Hematopoietic multipotent progenitor cell treated with erythropoietin and hydrocortisone succinate and interleukin-3 and kit ligand, for 8 days (in vitro differentiated cells): ENCODE measurements around the gene ARSJ.

ENCODE experiments used
- DNase-seq: peaks from one replicate; pipeline ENCODE4 v3.0.0-alpha.2; 2015

ARSJ gene

GRCh38 chr4:113982181-113982580, 2.7 kb upstream of the ARSJ start:
- DNase-seq, result no peak

GRCh38 chr4:113981591-113981990, 2.1 kb upstream of the ARSJ start:
- DNase-seq, result no peak

- no peak for DNase-seq
Measured at GRCh38 chr4:113979905-113980615, 613 bp upstream of the ARSJ start.

- no peak for DNase-seq
Measured at GRCh38 chr4:113978561-113979147, 793 bp downstream of the ARSJ start.

GRCh38 chr4:113978105-113978504, 1.3 kb downstream of the ARSJ start:
- DNase-seq, result no peak

- no peak for DNase-seq
Measured at GRCh38 chr4:113977526-113977855, 2.0 kb downstream of the ARSJ start.

- no peak for DNase-seq
Measured at GRCh38 chr4:113976741-113977525, 2.5 kb downstream of the ARSJ start.

- DNase-seq, result no peak
Measured at GRCh38 chr4:113975578-113975977, 3.9 kb downstream of the ARSJ start.

- DNase-seq, result no peak
Measured at GRCh38 chr4:113974467-113974866, 5.0 kb downstream of the ARSJ start.

GRCh38 chr4:113973345-113973744, 6.1 kb downstream of the ARSJ start:
- no peak for DNase-seq

GRCh38 chr4:113972781-113973180, 6.7 kb downstream of the ARSJ start:
- no peak for DNase-seq

GRCh38 chr4:113971706-113972360, 7.6 kb downstream of the ARSJ start:
- DNase-seq, result no peak

GRCh38 chr4:113969709-113970334, 9.6 kb downstream of the ARSJ start:
- no peak for DNase-seq

- no peak for DNase-seq
Measured at GRCh38 chr4:113968473-113968872, 11.0 kb downstream of the ARSJ start.

GRCh38 chr4:113967687-113968086, 11.8 kb downstream of the ARSJ start:
- no peak for DNase-seq

GRCh38 chr4:113962719-113963265, 16.7 kb downstream of the ARSJ start:
- no peak for DNase-seq

- DNase-seq, result no peak
Measured at GRCh38 chr4:113962016-113962347, 17.5 kb downstream of the ARSJ start.

- DNase-seq, result no peak
Measured at GRCh38 chr4:113960684-113961321, 18.6 kb downstream of the ARSJ start.

- no peak for DNase-seq
Measured at GRCh38 chr4:113959539-113959937, 19.9 kb downstream of the ARSJ start.

GRCh38 chr4:113958766-113959538, 20.5 kb downstream of the ARSJ start:
- no peak for DNase-seq

- DNase-seq, result no peak
Measured at GRCh38 chr4:113957956-113958355, 21.5 kb downstream of the ARSJ start.

GRCh38 chr4:113955948-113956347, 23.5 kb downstream of the ARSJ start:
- DNase-seq, result no peak
